ENCODE results near the gene LIN9.

The LIN9 gene

GRCh38 chr1:226320930-226321329, 12.0 kb upstream of the LIN9 start:
- no peak for DNase-seq (ENCODE audit: low read depth)

- DNase-seq (ENCODE audit: low read depth): no peak
Measured at GRCh38 chr1:226318471-226318870, 9.5 kb upstream of the LIN9 start.

- DNase-seq (ENCODE audit: low read depth): no peak
Measured at GRCh38 chr1:226314055-226314454, 5.1 kb upstream of the LIN9 start.

GRCh38 chr1:226312065-226312464, 3.1 kb upstream of the LIN9 start:
- DNase-seq (ENCODE audit: low read depth): no peak

- DNase-seq (ENCODE audit: low read depth): no peak
Measured at GRCh38 chr1:226311376-226311775, 2.4 kb upstream of the LIN9 start.

- DNase-seq (ENCODE audit: low read depth): no peak
Measured at GRCh38 chr1:226310637-226311195, 1.8 kb upstream of the LIN9 start.

- DNase-seq (ENCODE audit: low read depth): no peak
Measured at GRCh38 chr1:226310245-226310540, 1.2 kb upstream of the LIN9 start.

GRCh38 chr1:226309398-226310244, 657 bp upstream of the LIN9 start:
- DNase-seq (ENCODE audit: low read depth): peak; percentile 41

GRCh38 chr1:226308166-226308722, 720 bp downstream of the LIN9 start:
- DNase-seq (ENCODE audit: low read depth): no peak

GRCh38 chr1:226306425-226306824, 2.5 kb downstream of the LIN9 start:
- DNase-seq (ENCODE audit: low read depth): no peak

- no peak for DNase-seq (ENCODE audit: low read depth)
Measured at GRCh38 chr1:226305184-226305583, 3.8 kb downstream of the LIN9 start.

GRCh38 chr1:226304291-226304955, 4.5 kb downstream of the LIN9 start:
- no peak for DNase-seq (ENCODE audit: low read depth)

GRCh38 chr1:226302731-226303130, 6.2 kb downstream of the LIN9 start:
- no peak for DNase-seq (ENCODE audit: low read depth)

- DNase-seq (ENCODE audit: low read depth): no peak
Measured at GRCh38 chr1:226296911-226297310, 12.1 kb downstream of the LIN9 start.

GRCh38 chr1:226293553-226293920, 15.4 kb downstream of the LIN9 start:
- no peak for DNase-seq (ENCODE audit: low read depth)

GRCh38 chr1:226292874-226293552, 16.0 kb downstream of the LIN9 start:
- DNase-seq (ENCODE audit: low read depth): no peak

GRCh38 chr1:226287587-226287986, 21.4 kb downstream of the LIN9 start:
- no peak for DNase-seq (ENCODE audit: low read depth)

GRCh38 chr1:226281058-226281457, 27.9 kb downstream of the LIN9 start:
- DNase-seq (ENCODE audit: low read depth): no peak

- DNase-seq (ENCODE audit: low read depth): no peak
Measured at GRCh38 chr1:226279498-226279897, 29.5 kb downstream of the LIN9 start.

GRCh38 chr1:226277897-226278296, 31.1 kb downstream of the LIN9 start:
- no peak for DNase-seq (ENCODE audit: low read depth)

GRCh38 chr1:226276987-226277386, 32.0 kb downstream of the LIN9 start:
- no peak for DNase-seq (ENCODE audit: low read depth)

GRCh38 chr1:226276077-226276682, 32.8 kb downstream of the LIN9 start:
- DNase-seq (ENCODE audit: low read depth): no peak

All from EH (cell line).